ENCODE results near the gene AKR1E2. TPM values are rescaled to one million over a fixed set of nuclear protein-coding genes. Genes with fewer than 3 reads are reported as not detected.

Gene AKR1E2
- total RNA-seq: 4.5 TPM
- long read RNA-seq, partial matches to known transcripts: 1 of 2 reads
- long read RNA-seq, other reads (novel, unspliced or antisense): 1 of 2 reads

GRCh38 chr10:4825868-4826791, at the start of gene AKR1E2:
Gene AKR1E2, plus strand, starts transcription at chr10:4826207. Its CDS starts 118 bp downstream, at chr10:4826325.
- DNase-seq (peak; percentile 96), ATAC-seq (peak; percentile 94)
- intact Hi-C loops (cut with micrococcal nuclease): no loop called here

GRCh38 chr10:4776234-4776638, 49.8 kb upstream of the AKR1E2 start:
- intact Hi-C loops (cut with micrococcal nuclease): no loop called here
- ATAC-seq: no peak
- no peak for DNase-seq

- intact Hi-C loops (cut with micrococcal nuclease): no loop called here
- ATAC-seq: no peak
Observed at GRCh38 chr10:4778761-4779160, 47.2 kb upstream of the AKR1E2 start.

GRCh38 chr10:4780091-4780490, 45.9 kb upstream of the AKR1E2 start:
- DNase-seq (no peak), ATAC-seq (no peak)
- intact Hi-C loops (cut with micrococcal nuclease): no loop called here

More at GRCh38 chr10:4778761-4779160, 47.2 kb upstream of the AKR1E2 start:
- no peak for DNase-seq

- ATAC-seq: peak; percentile 35
- DNase-seq: no peak
- intact Hi-C loops (cut with micrococcal nuclease): no loop called here
Observed at GRCh38 chr10:4780782-4781181, 45.2 kb upstream of the AKR1E2 start.

- intact Hi-C loops (cut with micrococcal nuclease): no loop called here
- DNase-seq: no peak
- no peak for ATAC-seq
Observed at GRCh38 chr10:4781955-4782354, 44.1 kb upstream of the AKR1E2 start.

GRCh38 chr10:4784667-4785333, 41.2 kb upstream of the AKR1E2 start:
- intact Hi-C loops (cut with micrococcal nuclease): no loop called here
- DNase-seq (no peak), ATAC-seq (no peak)

GRCh38 chr10:4786043-4786839, 39.8 kb upstream of the AKR1E2 start:
- DNase-seq (no peak), ATAC-seq (no peak)
- intact Hi-C loops (cut with micrococcal nuclease): no loop called here

GRCh38 chr10:4790045-4790444, 36.0 kb upstream of the AKR1E2 start:
- intact Hi-C loops (cut with micrococcal nuclease): no loop called here
- DNase-seq (no peak), ATAC-seq (no peak)

GRCh38 chr10:4790922-4791321, 35.1 kb upstream of the AKR1E2 start:
- ATAC-seq: no peak
- no peak for DNase-seq
- intact Hi-C loops (cut with micrococcal nuclease): no loop called here

- intact Hi-C loops (cut with micrococcal nuclease): no loop called here
- no peak for ATAC-seq
- no peak for DNase-seq
Observed at GRCh38 chr10:4792381-4792780, 33.6 kb upstream of the AKR1E2 start.

GRCh38 chr10:4801405-4801804, 24.6 kb upstream of the AKR1E2 start:
- ATAC-seq: no peak
- intact Hi-C loops (cut with micrococcal nuclease): no loop called here
- no peak for DNase-seq

GRCh38 chr10:4802711-4803487, 23.1 kb upstream of the AKR1E2 start:
- ATAC-seq (no peak), DNase-seq (no peak)
- intact Hi-C loops (cut with micrococcal nuclease): no loop called here

- DNase-seq (no peak), ATAC-seq (no peak)
- intact Hi-C loops (cut with micrococcal nuclease): no loop called here
Observed at GRCh38 chr10:4803822-4804221, 22.2 kb upstream of the AKR1E2 start.

GRCh38 chr10:4804465-4804864, 21.5 kb upstream of the AKR1E2 start:
- intact Hi-C loops (cut with micrococcal nuclease): no loop called here
- DNase-seq (no peak), ATAC-seq (no peak)

- intact Hi-C loops (cut with micrococcal nuclease): no loop called here
- ATAC-seq (no peak), DNase-seq (no peak)
Observed at GRCh38 chr10:4806534-4806933, 19.5 kb upstream of the AKR1E2 start.

- DNase-seq: no peak
- intact Hi-C loops (cut with micrococcal nuclease): no loop called here
- ATAC-seq: no peak
Observed at GRCh38 chr10:4807761-4808507, 18.1 kb upstream of the AKR1E2 start.

- ATAC-seq: no peak
- no peak for DNase-seq
- intact Hi-C loops (cut with micrococcal nuclease): no loop called here
Observed at GRCh38 chr10:4809156-4809555, 16.9 kb upstream of the AKR1E2 start.

Data from left ventricle myocardium superior (tissue), 1 donor.